NT2/D1 (cell line): Measurements from ENCODE around the gene KRTAP10-7.

Experiments used
- SUZ12 ChIP-seq: IDR thresholded peaks from 2 replicates; pipeline ENCODE4 v1.6.1; 2011; ENCODE audit not compliant: insufficient read length, insufficient read depth; ENCODE audit errors: extremely low read depth
- YY1 ChIP-seq: IDR thresholded peaks from 2 replicates; pipeline ENCODE4 v1.6.1; 2011; ENCODE audit not compliant: insufficient read length, insufficient read depth
- ZNF274 ChIP-seq: IDR thresholded peaks from 2 replicates; pipeline ENCODE4 v1.6.1; 2011; ENCODE audit warnings: mild to moderate bottlenecking, low read depth, low read length

GRCh38 chr21:44569861-44570517, 30.4 kb upstream of the KRTAP10-7 start:
- TF ChIP-seq ZNF274, result no peak
- TF ChIP-seq YY1, result no peak
- TF ChIP-seq SUZ12, result no peak
